Measurements from ENCODE around the gene CCNG1. TPM values are rescaled to one million over a fixed set of nuclear protein-coding genes. Genes with fewer than 3 reads are reported as not detected.

CCNG1 gene
- total and polyA plus RNA-seq, 7 experiments from 2014 or later: 86.0 to 154 (median 143) TPM

GRCh38 chr5:163437011-163437308 lies 435 bp upstream of the CCNG1 start:
- DNase-seq (no peak), ATAC-seq (no peak)
- Mint-ChIP-seq H3K27ac (peak overlapping the region; percentile 79 to 99 (median 93)), H3K27me3 (peaks cover 0 to 18% (median 4%) of the 10 kb centered on the region in 5 donors), H3K36me3 (peaks cover 0 to 19% (median 1%) of the 10 kb centered on the region in 5 donors), H3K4me3 (peak overlapping the region; percentile 86 to 97 (median 95)), H3K9me3 (no peaks in the 10 kb centered on the region), H3K4me1 (peaks cover 20 to 51% (median 47%) of the 10 kb centered on the region in 7 donors)
- intact Hi-C loops (cut with micrococcal nuclease): loop anchor here (1.0 kb wide), 3 partner anchors 23 to 68 kb away; partner anchors contain the start of genes HMMR (in 2 of the 2), MAT2B (in 2 of the 2) and NUDCD2 (in 2 of the 2)
- H3K27ac ChIP-seq (ENCODE audit: low read depth, low read length): peak overlapping the region; percentile 96
- H3K27me3 ChIP-seq (ENCODE audit: control insufficient read depth in 2 of 2, insufficient read depth in 2 of 2, low read length in 2 of 2): peaks cover 0 to 5% of the 10 kb centered on the region in 2 donors
- no peaks in the 10 kb centered on the region for H3K9me3 ChIP-seq (ENCODE audit: control insufficient read depth in 2 of 3, low read length in 3 of 3)
- ChIA-PET POLR2A (interaction anchor here (0.6 to 6.2 kb wide), 8 partner anchors 12 to 71 kb away, joined by 3 to 108 read pairs (median 6); partner anchors contain the start of genes HMMR, MAT2B and NUDCD2), CTCF (interaction anchor here (0.7 kb wide), 1 partner anchor 23 kb away, joined by 3 read pairs; the partner anchor contains the start of genes HMMR and NUDCD2)
- peaks cover 24 to 28% of the 10 kb centered on the region in 2 donors for H3K4me1 ChIP-seq (ENCODE audit: control insufficient read depth in 2 of 2, insufficient read depth in 2 of 2, low read length in 2 of 2)
- peaks cover 0 to 8% (median 0%) of the 10 kb centered on the region in 3 experiments for H3K36me3 ChIP-seq (ENCODE audit: control insufficient read depth in 2 of 3, insufficient read depth in 3 of 3, low read length in 3 of 3)
- peak overlapping the region; percentile 84 for H3K4me3 ChIP-seq (ENCODE audit: low read length)

GRCh38 chr5:163439092-163439425 lies 1.7 kb downstream of the CCNG1 start:
- intact Hi-C loops (cut with micrococcal nuclease): no loop called here

GRCh38 chr5:163440954-163441353 lies 3.6 kb downstream of the CCNG1 start:
- Histone ChIP-seq H3K36me3 (ENCODE audit: control insufficient read depth in 2 of 3, insufficient read depth in 3 of 3, low read length in 3 of 3) (peaks cover 6 to 38% (median 9%) of the 10 kb centered on the region in 3 experiments), H3K27me3 (ENCODE audit: control insufficient read depth in 2 of 2, insufficient read depth in 2 of 2, low read length in 2 of 2) (no peaks in the 10 kb centered on the region), H3K4me1 (ENCODE audit: control insufficient read depth in 2 of 2, insufficient read depth in 2 of 2, low read length in 2 of 2) (peaks cover 24 to 28% of the 10 kb centered on the region in 2 donors), H3K9me3 (ENCODE audit: control insufficient read depth in 2 of 3, low read length in 3 of 3) (no peaks in the 10 kb centered on the region), H3K27ac (ENCODE audit: low read depth, low read length) (no peak overlapping the region), H3K4me3 (ENCODE audit: low read length) (no peak overlapping the region)
- CTCF ChIA-PET: interaction anchor here (0.5 to 2.0 kb wide), 5 partner anchors 13 to 62 kb away, joined by 3 to 5 read pairs (median 4); partner anchors contain the start of gene NUDCD2
- Mint-ChIP-seq H3K27ac (peak overlapping the region in 6 of 9 donors; percentile 13 to 91 (median 65)), H3K36me3 (peaks cover 0 to 29% (median 8%) of the 10 kb centered on the region in 5 donors), H3K9me3 (no peaks in the 10 kb centered on the region), H3K4me3 (peak overlapping the region in 1 of 10 donors; percentile 15), H3K27me3 (no peaks in the 10 kb centered on the region), H3K4me1 (peaks cover 20 to 56% (median 51%) of the 10 kb centered on the region in 7 donors)
- POLR2A ChIA-PET: interaction anchor here (0.9 to 6.2 kb wide), 4 partner anchors 14 to 65 kb away, joined by 3 to 108 read pairs (median 5); partner anchors contain the start of genes HMMR, MAT2B and NUDCD2
- DNase-seq (no peak), ATAC-seq (no peak)
- intact Hi-C loops (cut with micrococcal nuclease): no loop called here

More at GRCh38 chr5:163439092-163439425, 1.7 kb downstream of the CCNG1 start:
- CTCF ChIA-PET: interaction anchor here (2.1 kb wide), 1 partner anchor 19 kb away, joined by 7 read pairs; no protein-coding TSS in a partner anchor
- Mint-ChIP-seq H3K27me3 (peaks cover 0 to 6% (median 0%) of the 10 kb centered on the region in 5 donors), H3K4me1 (peaks cover 20 to 57% (median 53%) of the 10 kb centered on the region in 7 donors), H3K27ac (peak overlapping the region; percentile 46 to 99 (median 79)), H3K9me3 (no peaks in the 10 kb centered on the region), H3K36me3 (peaks cover 0 to 26% (median 8%) of the 10 kb centered on the region in 5 donors), H3K4me3 (peak overlapping the region; percentile 86 to 97 (median 95))
- peaks cover 5 to 25% (median 6%) of the 10 kb centered on the region in 3 experiments for H3K36me3 ChIP-seq (ENCODE audit: control insufficient read depth in 2 of 3, insufficient read depth in 3 of 3, low read length in 3 of 3)
- ATAC-seq (no peak), DNase-seq (no peak)
- H3K27me3 ChIP-seq (ENCODE audit: control insufficient read depth in 2 of 2, insufficient read depth in 2 of 2, low read length in 2 of 2): peaks cover 0 to 1% of the 10 kb centered on the region in 2 donors
- POLR2A ChIA-PET: interaction anchor here (0.7 to 6.2 kb wide), 2 partner anchors 21 to 82 kb away, joined by 4 to 108 read pairs; partner anchors contain the start of genes HMMR and NUDCD2
- H3K9me3 ChIP-seq (ENCODE audit: control insufficient read depth in 2 of 3, low read length in 3 of 3): no peaks in the 10 kb centered on the region
- no peak overlapping the region for H3K4me3 ChIP-seq (ENCODE audit: low read length)
- peaks cover 24 to 28% of the 10 kb centered on the region in 2 donors for H3K4me1 ChIP-seq (ENCODE audit: control insufficient read depth in 2 of 2, insufficient read depth in 2 of 2, low read length in 2 of 2)
- no peak overlapping the region for H3K27ac ChIP-seq (ENCODE audit: low read depth, low read length)

- H3K27ac Mint-ChIP-seq: peak overlapping the region in 2 of 9 donors; percentile 14 to 53
- H3K27ac ChIP-seq (ENCODE audit: low read depth, low read length): no peak overlapping the region
- no peaks in the 10 kb centered on the region for H3K27me3 ChIP-seq (ENCODE audit: control insufficient read depth in 2 of 2, insufficient read depth in 2 of 2, low read length in 2 of 2)
- ChIA-PET CTCF (interaction anchor here (0.7 kb wide), 1 partner anchor 16 kb away, joined by 3 read pairs; the partner anchor contains the start of genes HMMR and NUDCD2), POLR2A (interaction anchor here (0.6 to 2.9 kb wide), 5 partner anchors 9 to 61 kb away, joined by 3 to 13 read pairs (median 4); partner anchors contain the start of genes HMMR, MAT2B and NUDCD2)
- no peaks in the 10 kb centered on the region for H3K27me3 Mint-ChIP-seq
- peaks cover 7 to 45% (median 39%) of the 10 kb centered on the region in 7 donors for H3K4me1 Mint-ChIP-seq
- DNase-seq: no peak
- peaks cover 6 to 48% (median 25%) of the 10 kb centered on the region in 3 experiments for H3K36me3 ChIP-seq (ENCODE audit: control insufficient read depth in 2 of 3, insufficient read depth in 3 of 3, low read length in 3 of 3)
- no peaks in the 10 kb centered on the region for H3K9me3 Mint-ChIP-seq
- ATAC-seq: no peak
- H3K4me1 ChIP-seq (ENCODE audit: control insufficient read depth in 2 of 2, insufficient read depth in 2 of 2, low read length in 2 of 2): peaks cover 9 to 13% of the 10 kb centered on the region in 2 donors
- no peaks in the 10 kb centered on the region for H3K9me3 ChIP-seq (ENCODE audit: control insufficient read depth in 2 of 3, low read length in 3 of 3)
- intact Hi-C loops (cut with micrococcal nuclease): no loop called here
- H3K4me3 Mint-ChIP-seq: no peak overlapping the region
- H3K36me3 Mint-ChIP-seq: peaks cover 0 to 43% (median 28%) of the 10 kb centered on the region in 5 donors
- H3K4me3 ChIP-seq (ENCODE audit: low read length): no peak overlapping the region
Measured at GRCh38 chr5:163444526-163444925, 7.1 kb downstream of the CCNG1 start.

- H3K36me3 ChIP-seq (ENCODE audit: control insufficient read depth in 2 of 3, insufficient read depth in 3 of 3, low read length in 3 of 3): peaks cover 6 to 48% (median 25%) of the 10 kb centered on the region in 3 experiments
- Mint-ChIP-seq H3K4me1 (peaks cover under 1 to 36% (median 32%) of the 10 kb centered on the region in 7 donors), H3K4me3 (no peak overlapping the region), H3K27ac (peak overlapping the region in 1 of 9 donors; percentile 2), H3K9me3 (no peaks in the 10 kb centered on the region), H3K27me3 (no peaks in the 10 kb centered on the region), H3K36me3 (peaks cover 0 to 48% (median 28%) of the 10 kb centered on the region in 5 donors)
- H3K4me3 ChIP-seq (ENCODE audit: low read length): no peak overlapping the region
- ChIA-PET POLR2A (interaction anchor here (1.2 to 2.3 kb wide), 3 partner anchors 10 to 14 kb away, joined by 3 to 9 read pairs (median 4); partner anchors contain the start of genes HMMR and NUDCD2), CTCF (no interaction called here)
- H3K9me3 ChIP-seq (ENCODE audit: control insufficient read depth in 2 of 3, low read length in 3 of 3): no peaks in the 10 kb centered on the region
- DNase-seq: no peak
- intact Hi-C loops (cut with micrococcal nuclease): no loop called here
- peaks cover 3 to 5% of the 10 kb centered on the region in 2 donors for H3K4me1 ChIP-seq (ENCODE audit: control insufficient read depth in 2 of 2, insufficient read depth in 2 of 2, low read length in 2 of 2)
- no peak overlapping the region for H3K27ac ChIP-seq (ENCODE audit: low read depth, low read length)
- no peak for ATAC-seq
- H3K27me3 ChIP-seq (ENCODE audit: control insufficient read depth in 2 of 2, insufficient read depth in 2 of 2, low read length in 2 of 2): no peaks in the 10 kb centered on the region
Measured at GRCh38 chr5:163445345-163445744, 8.0 kb downstream of the CCNG1 start.

GRCh38 chr5:163447191-163447590 lies 9.8 kb downstream of the CCNG1 start:
- ChIA-PET CTCF (interaction anchor here (0.7 kb wide), 1 partner anchor 210 kb away, joined by 3 read pairs; no protein-coding TSS in a partner anchor), POLR2A (interaction anchor here (0.6 to 1.0 kb wide), 3 partner anchors 9 to 17 kb away, joined by 3 to 6 read pairs (median 6); no protein-coding TSS in a partner anchor)
- Mint-ChIP-seq H3K27ac (peak overlapping the region in 5 of 9 donors; percentile 3 to 62 (median 36)), H3K36me3 (peaks cover 0 to 48% (median 31%) of the 10 kb centered on the region in 5 donors), H3K4me3 (no peak overlapping the region), H3K4me1 (peaks cover 0 to 26% (median 22%) of the 10 kb centered on the region in 7 donors), H3K27me3 (no peaks in the 10 kb centered on the region), H3K9me3 (no peaks in the 10 kb centered on the region)
- DNase-seq (no peak), ATAC-seq (no peak)
- Histone ChIP-seq H3K4me1 (ENCODE audit: control insufficient read depth in 2 of 2, insufficient read depth in 2 of 2, low read length in 2 of 2) (no peaks in the 10 kb centered on the region), H3K27me3 (ENCODE audit: control insufficient read depth in 2 of 2, insufficient read depth in 2 of 2, low read length in 2 of 2) (no peaks in the 10 kb centered on the region), H3K27ac (ENCODE audit: low read depth, low read length) (no peak overlapping the region), H3K36me3 (ENCODE audit: control insufficient read depth in 2 of 3, insufficient read depth in 3 of 3, low read length in 3 of 3) (peaks cover 5 to 49% (median 25%) of the 10 kb centered on the region in 3 experiments), H3K4me3 (ENCODE audit: low read length) (no peak overlapping the region), H3K9me3 (ENCODE audit: control insufficient read depth in 2 of 3, low read length in 3 of 3) (no peaks in the 10 kb centered on the region)
- intact Hi-C loops (cut with micrococcal nuclease): loop anchor here in 1 of 2 donors (1.0 kb wide), 1 partner anchor 9 kb away; no protein-coding TSS in a partner anchor

All from naive thymus-derived CD4-positive, alpha-beta T cell (primary cell).